Measurements from ENCODE around the gene ALK.
A peak's percentile ranks its signal among the peaks of the same experiment; 100 is the strongest.

ALK gene

GRCh38 chr2:29212009-29212408 lies 709.4 kb downstream of the ALK start:
- H3K27ac ChIP-seq (ENCODE audit: insufficient read depth, low read length, poor library complexity, severe bottlenecking), result no peak overlapping the region
- no peaks in the 10 kb centered on the region for H3K4me1 ChIP-seq (ENCODE audit: control insufficient read depth, insufficient read depth, low read length, poor library complexity, severe bottlenecking)
- H3K27me3 ChIP-seq (replicated peaks; ENCODE audit: control insufficient read depth, insufficient read depth, low read length, poor library complexity, severe bottlenecking), result no peaks in the 10 kb centered on the region
- no peak for DNase-seq
- no peaks in the 10 kb centered on the region for H3K9me3 ChIP-seq (ENCODE audit: control insufficient read depth, low read length)
- H3K36me3 ChIP-seq (ENCODE audit: control insufficient read depth, insufficient read depth, low read length), result no peaks in the 10 kb centered on the region
- no peak overlapping the region for H3K4me3 ChIP-seq (ENCODE audit: insufficient read depth, low read depth, low read length, poor library complexity, severe bottlenecking)

GRCh38 chr2:29209551-29209950 lies 711.8 kb downstream of the ALK start:
- Histone ChIP-seq H3K9me3 (ENCODE audit: control insufficient read depth, low read length) (no peaks in the 10 kb centered on the region), H3K4me3 (ENCODE audit: insufficient read depth, low read depth, low read length, poor library complexity, severe bottlenecking) (no peak overlapping the region), H3K27ac (ENCODE audit: insufficient read depth, low read length, poor library complexity, severe bottlenecking) (no peak overlapping the region), H3K4me1 (ENCODE audit: control insufficient read depth, insufficient read depth, low read length, poor library complexity, severe bottlenecking) (no peaks in the 10 kb centered on the region), H3K27me3 (replicated peaks; ENCODE audit: control insufficient read depth, insufficient read depth, low read length, poor library complexity, severe bottlenecking) (no peaks in the 10 kb centered on the region), H3K36me3 (ENCODE audit: control insufficient read depth, insufficient read depth, low read length) (no peaks in the 10 kb centered on the region)
- no peak for DNase-seq

- no peak overlapping the region for H3K27ac ChIP-seq (ENCODE audit: insufficient read depth, low read length, poor library complexity, severe bottlenecking)
- no peaks in the 10 kb centered on the region for H3K4me1 ChIP-seq (ENCODE audit: control insufficient read depth, insufficient read depth, low read length, poor library complexity, severe bottlenecking)
- H3K27me3 ChIP-seq (replicated peaks; ENCODE audit: control insufficient read depth, insufficient read depth, low read length, poor library complexity, severe bottlenecking), result no peaks in the 10 kb centered on the region
- H3K9me3 ChIP-seq (ENCODE audit: control insufficient read depth, low read length), result no peaks in the 10 kb centered on the region
- DNase-seq, result no peak
- H3K36me3 ChIP-seq (ENCODE audit: control insufficient read depth, insufficient read depth, low read length), result no peaks in the 10 kb centered on the region
- no peak overlapping the region for H3K4me3 ChIP-seq (ENCODE audit: insufficient read depth, low read depth, low read length, poor library complexity, severe bottlenecking)
Measured at GRCh38 chr2:29207352-29208148, 713.8 kb downstream of the ALK start.

GRCh38 chr2:29206941-29207340 lies 714.4 kb downstream of the ALK start:
- Histone ChIP-seq H3K9me3 (ENCODE audit: control insufficient read depth, low read length) (no peaks in the 10 kb centered on the region), H3K4me3 (ENCODE audit: insufficient read depth, low read depth, low read length, poor library complexity, severe bottlenecking) (no peak overlapping the region), H3K36me3 (ENCODE audit: control insufficient read depth, insufficient read depth, low read length) (no peaks in the 10 kb centered on the region), H3K4me1 (ENCODE audit: control insufficient read depth, insufficient read depth, low read length, poor library complexity, severe bottlenecking) (no peaks in the 10 kb centered on the region), H3K27me3 (replicated peaks; ENCODE audit: control insufficient read depth, insufficient read depth, low read length, poor library complexity, severe bottlenecking) (no peaks in the 10 kb centered on the region), H3K27ac (ENCODE audit: insufficient read depth, low read length, poor library complexity, severe bottlenecking) (no peak overlapping the region)
- DNase-seq, result no peak

GRCh38 chr2:29202819-29203495 lies 718.4 kb downstream of the ALK start:
- no peaks in the 10 kb centered on the region for H3K27me3 ChIP-seq (replicated peaks; ENCODE audit: control insufficient read depth, insufficient read depth, low read length, poor library complexity, severe bottlenecking)
- H3K9me3 ChIP-seq (ENCODE audit: control insufficient read depth, low read length), result no peaks in the 10 kb centered on the region
- H3K27ac ChIP-seq (ENCODE audit: insufficient read depth, low read length, poor library complexity, severe bottlenecking), result no peak overlapping the region
- no peaks in the 10 kb centered on the region for H3K36me3 ChIP-seq (ENCODE audit: control insufficient read depth, insufficient read depth, low read length)
- no peak overlapping the region for H3K4me3 ChIP-seq (ENCODE audit: insufficient read depth, low read depth, low read length, poor library complexity, severe bottlenecking)
- DNase-seq, result no peak
- no peaks in the 10 kb centered on the region for H3K4me1 ChIP-seq (ENCODE audit: control insufficient read depth, insufficient read depth, low read length, poor library complexity, severe bottlenecking)

- H3K36me3 ChIP-seq (ENCODE audit: control insufficient read depth, insufficient read depth, low read length), result no peaks in the 10 kb centered on the region
- H3K4me3 ChIP-seq (ENCODE audit: insufficient read depth, low read depth, low read length, poor library complexity, severe bottlenecking), result no peak overlapping the region
- DNase-seq, result no peak
- no peak overlapping the region for H3K27ac ChIP-seq (ENCODE audit: insufficient read depth, low read length, poor library complexity, severe bottlenecking)
- H3K4me1 ChIP-seq (ENCODE audit: control insufficient read depth, insufficient read depth, low read length, poor library complexity, severe bottlenecking), result no peaks in the 10 kb centered on the region
- no peaks in the 10 kb centered on the region for H3K9me3 ChIP-seq (ENCODE audit: control insufficient read depth, low read length)
- H3K27me3 ChIP-seq (replicated peaks; ENCODE audit: control insufficient read depth, insufficient read depth, low read length, poor library complexity, severe bottlenecking), result no peaks in the 10 kb centered on the region
Measured at GRCh38 chr2:29201979-29202378, 719.4 kb downstream of the ALK start.

GRCh38 chr2:29196792-29197788 lies 724.3 kb downstream of the ALK start:
- no peaks in the 10 kb centered on the region for H3K27me3 ChIP-seq (replicated peaks; ENCODE audit: control insufficient read depth, insufficient read depth, low read length, poor library complexity, severe bottlenecking)
- no peaks in the 10 kb centered on the region for H3K4me1 ChIP-seq (ENCODE audit: control insufficient read depth, insufficient read depth, low read length, poor library complexity, severe bottlenecking)
- no peaks in the 10 kb centered on the region for H3K36me3 ChIP-seq (ENCODE audit: control insufficient read depth, insufficient read depth, low read length)
- H3K4me3 ChIP-seq (ENCODE audit: insufficient read depth, low read depth, low read length, poor library complexity, severe bottlenecking), result no peak overlapping the region
- H3K27ac ChIP-seq (ENCODE audit: insufficient read depth, low read length, poor library complexity, severe bottlenecking), result no peak overlapping the region
- H3K9me3 ChIP-seq (ENCODE audit: control insufficient read depth, low read length), result no peaks in the 10 kb centered on the region
- DNase-seq, result peak; percentile 53 to 63 (median 58)

- DNase-seq, result no peak
- no peaks in the 10 kb centered on the region for H3K27me3 ChIP-seq (replicated peaks; ENCODE audit: control insufficient read depth, insufficient read depth, low read length, poor library complexity, severe bottlenecking)
- H3K4me3 ChIP-seq (ENCODE audit: insufficient read depth, low read depth, low read length, poor library complexity, severe bottlenecking), result no peak overlapping the region
- no peaks in the 10 kb centered on the region for H3K36me3 ChIP-seq (ENCODE audit: control insufficient read depth, insufficient read depth, low read length)
- H3K9me3 ChIP-seq (ENCODE audit: control insufficient read depth, low read length), result no peaks in the 10 kb centered on the region
- no peaks in the 10 kb centered on the region for H3K4me1 ChIP-seq (ENCODE audit: control insufficient read depth, insufficient read depth, low read length, poor library complexity, severe bottlenecking)
- H3K27ac ChIP-seq (ENCODE audit: insufficient read depth, low read length, poor library complexity, severe bottlenecking), result no peak overlapping the region
Measured at GRCh38 chr2:29195796-29196195, 725.6 kb downstream of the ALK start.

- Histone ChIP-seq H3K4me1 (ENCODE audit: control insufficient read depth, insufficient read depth, low read length, poor library complexity, severe bottlenecking) (no peaks in the 10 kb centered on the region), H3K27ac (ENCODE audit: insufficient read depth, low read length, poor library complexity, severe bottlenecking) (no peak overlapping the region), H3K9me3 (ENCODE audit: control insufficient read depth, low read length) (no peaks in the 10 kb centered on the region), H3K4me3 (ENCODE audit: insufficient read depth, low read depth, low read length, poor library complexity, severe bottlenecking) (no peak overlapping the region), H3K27me3 (replicated peaks; ENCODE audit: control insufficient read depth, insufficient read depth, low read length, poor library complexity, severe bottlenecking) (no peaks in the 10 kb centered on the region), H3K36me3 (ENCODE audit: control insufficient read depth, insufficient read depth, low read length) (no peaks in the 10 kb centered on the region)
- no peak for DNase-seq
Measured at GRCh38 chr2:29193681-29194080, 727.7 kb downstream of the ALK start.

All from effector memory CD4-positive, alpha-beta T cell (primary cell).